Choroid plexus epithelial cell (primary cell): ENCODE results near the gene FOXP1.

Experiments used
- DNase-seq: peaks from one replicate; pipeline ENCODE4 v3.0.0-alpha.2; 2010; ENCODE audit warnings: low read depth
- H3K4me3 ChIP-seq: 2 replicates; pipeline ENCODE4 v1.5.1; 2011; ENCODE audit warnings: low read depth, mild to moderate bottlenecking, control low read depth, low read length, moderate library complexity
- TF ChIP-seq, protein P1 (sequence below): conservative IDR thresholded peaks from 2 replicates; pipeline ENCODE4 v1.5.1; 2011; ENCODE audit warnings: low read depth, mild to moderate bottlenecking, control low read depth, inconsistent platforms, low read length, moderate library complexity

The FOXP1 gene

GRCh38 chr3:71408903-71409302 lies 174.6 kb downstream of the FOXP1 start:
- no peak for DNase-seq
- TF ChIP-seq, protein P1, sequence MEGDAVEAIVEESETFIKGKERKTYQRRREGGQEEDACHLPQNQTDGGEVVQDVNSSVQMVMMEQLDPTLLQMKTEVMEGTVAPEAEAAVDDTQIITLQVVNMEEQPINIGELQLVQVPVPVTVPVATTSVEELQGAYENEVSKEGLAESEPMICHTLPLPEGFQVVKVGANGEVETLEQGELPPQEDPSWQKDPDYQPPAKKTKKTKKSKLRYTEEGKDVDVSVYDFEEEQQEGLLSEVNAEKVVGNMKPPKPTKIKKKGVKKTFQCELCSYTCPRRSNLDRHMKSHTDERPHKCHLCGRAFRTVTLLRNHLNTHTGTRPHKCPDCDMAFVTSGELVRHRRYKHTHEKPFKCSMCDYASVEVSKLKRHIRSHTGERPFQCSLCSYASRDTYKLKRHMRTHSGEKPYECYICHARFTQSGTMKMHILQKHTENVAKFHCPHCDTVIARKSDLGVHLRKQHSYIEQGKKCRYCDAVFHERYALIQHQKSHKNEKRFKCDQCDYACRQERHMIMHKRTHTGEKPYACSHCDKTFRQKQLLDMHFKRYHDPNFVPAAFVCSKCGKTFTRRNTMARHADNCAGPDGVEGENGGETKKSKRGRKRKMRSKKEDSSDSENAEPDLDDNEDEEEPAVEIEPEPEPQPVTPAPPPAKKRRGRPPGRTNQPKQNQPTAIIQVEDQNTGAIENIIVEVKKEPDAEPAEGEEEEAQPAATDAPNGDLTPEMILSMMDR, result no peak
- H3K4me3 ChIP-seq, result no peak overlapping the region

- TF ChIP-seq, protein P1, result no peak
- DNase-seq, result no peak
- no peak overlapping the region for H3K4me3 ChIP-seq
Observed at GRCh38 chr3:71407823-71408222, 175.7 kb downstream of the FOXP1 start.

- H3K4me3 ChIP-seq, result no peak overlapping the region
- TF ChIP-seq, protein P1, result no peak
- no peak for DNase-seq
Observed at GRCh38 chr3:71406972-71407810, 176.3 kb downstream of the FOXP1 start.

DNA sequence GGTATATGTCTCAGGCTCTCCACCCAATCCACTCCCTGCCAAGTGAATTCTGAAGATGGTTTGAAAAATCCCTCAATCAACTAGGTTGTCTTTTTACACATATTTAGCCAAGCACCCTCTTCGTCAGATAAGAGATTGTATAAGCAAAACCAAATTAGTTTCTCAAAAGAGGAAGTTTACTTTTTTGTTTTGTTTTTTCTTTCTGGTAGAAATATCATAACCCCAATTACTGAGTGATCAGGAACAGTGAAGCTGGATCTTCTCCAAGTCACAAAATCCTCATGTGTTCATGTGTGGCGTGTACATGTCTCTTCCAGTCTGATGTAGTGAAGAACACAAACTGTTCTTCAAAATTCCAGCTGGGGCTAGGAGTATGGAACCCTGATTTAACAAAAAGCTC lies 180.6 kb downstream of the FOXP1 start:
- H3K4me3 ChIP-seq, result no peak overlapping the region
- TF ChIP-seq, protein P1, result no peak
- DNase-seq, result no peak

- TF ChIP-seq, protein P1, result no peak
- no peak overlapping the region for H3K4me3 ChIP-seq
- no peak for DNase-seq
Observed at GRCh38 chr3:71402280-71402679, 181.2 kb downstream of the FOXP1 start.

DNA sequence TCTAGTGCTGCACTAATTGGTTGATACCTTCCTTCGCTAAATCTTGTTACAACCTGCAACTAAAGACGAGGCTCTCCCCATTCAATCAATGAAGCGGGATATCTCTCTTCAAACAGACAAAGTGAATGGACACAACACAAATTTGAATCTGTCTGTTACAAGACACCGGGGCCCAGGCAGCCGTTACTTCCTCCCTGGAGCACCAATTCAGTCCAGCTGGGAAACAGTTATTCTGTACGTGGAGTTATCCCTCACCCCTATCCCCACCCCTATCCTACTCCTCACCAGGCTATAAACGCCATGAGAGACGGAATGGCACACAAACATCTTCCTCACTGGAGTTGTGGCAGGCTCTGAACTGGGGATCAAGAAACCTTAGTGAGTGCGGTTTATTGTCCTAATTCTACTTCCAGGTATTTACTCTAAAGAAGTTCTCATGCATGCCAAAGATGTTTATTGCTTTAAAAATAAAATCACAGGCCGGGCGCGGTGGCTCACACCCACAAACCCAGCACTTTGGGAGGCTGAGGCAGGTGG lies 181.8 kb downstream of the FOXP1 start:
- TF ChIP-seq, protein P1, result no peak
- no peak for DNase-seq
- H3K4me3 ChIP-seq, result no peak overlapping the region
